IMR-90 (cell line): ENCODE data around the gene SLC9A1. TPM values are rescaled to one million over a fixed set of nuclear protein-coding genes. Genes with fewer than 3 reads are reported as not detected.

Experiments
- ATAC-seq: fragments of 200-7000 bp; cut with Tn5 transposase; 2 replicates; pipeline ENCODE4 v1.9.1; 2020; ENCODE audit warnings: low read depth, mild to moderate bottlenecking, moderate library complexity
- BruUV-seq: library from RNA; stranded (reverse); fragments of 400-500 nt; replicated peaks from 2 replicates; lab custom pipeline; 2021; lab: Mats Ljungman, UMichigan
- CTCF ChIA-PET: fragments of 300-600 bp; formaldehyde crosslinking; extraction: SDS; loops from one replicate; lab custom pipeline; 2021; ENCODE audit warnings: antibody characterized with exemption; lab: Yijun Ruan, JAX
- POLR2A ChIA-PET: fragments of 300-600 bp; sonication (Branson Sonifier 250); formaldehyde crosslinking; loops from one replicate; lab custom pipeline; 2022; ENCODE audit warnings: antibody characterized with exemption; ENCODE audit not compliant: unreplicated experiment; lab: Charles Lee
- DNase-seq: peaks from one replicate; pipeline ENCODE4 v3.0.0; 2013
- H2AFZ ChIP-seq: replicated peaks from 2 replicates; pipeline ENCODE3; 2013; ENCODE audit warnings: low read length, mild to moderate bottlenecking; ENCODE audit not compliant: poor library complexity
- H2AK5ac ChIP-seq: 2 replicates; pipeline ENCODE4 v1.6.1; 2013; ENCODE audit warnings: low read depth, low read length, inconsistent platforms
- H2AK9ac ChIP-seq: replicated peaks from 2 replicates; pipeline ENCODE3; 2013; ENCODE audit warnings: mild to moderate bottlenecking, low read depth, low read length, moderate library complexity; ENCODE audit not compliant: poor library complexity
- H2BK120ac ChIP-seq: 2 replicates; pipeline ENCODE4 v1.6.1; 2013; ENCODE audit warnings: low read depth, low read length, inconsistent platforms
- H2BK15ac ChIP-seq: 3 replicates; pipeline ENCODE4 v1.6.1; 2013; ENCODE audit warnings: low read depth, low read length, inconsistent platforms
- H2BK20ac ChIP-seq: 2 replicates; pipeline ENCODE4 v1.6.1; 2013; ENCODE audit warnings: low read depth, mild to moderate bottlenecking, inconsistent platforms, low read length, moderate library complexity
- H2BK5ac ChIP-seq: 2 replicates; pipeline ENCODE4 v1.6.1; 2013; ENCODE audit warnings: mild to moderate bottlenecking, low read depth, low read length, inconsistent platforms; ENCODE audit not compliant: poor library complexity, severe bottlenecking
- H3K14ac ChIP-seq: replicated peaks from 2 replicates; pipeline ENCODE4 v1.6.1; 2013; ENCODE audit warnings: low read depth, low read length, inconsistent platforms
- H3K18ac ChIP-seq: 2 replicates; pipeline ENCODE4 v1.6.1; 2013; ENCODE audit warnings: low read depth, low read length, control low read depth
- H3K23ac ChIP-seq: 2 replicates; pipeline ENCODE4 v1.6.1; 2013; ENCODE audit warnings: low read depth, low read length, inconsistent platforms
- H3K27ac ChIP-seq: 2 replicates; pipeline ENCODE4 v1.5.1; 2013; ENCODE audit warnings: mild to moderate bottlenecking, control low read depth, low read length; ENCODE audit not compliant: insufficient read depth
- H3K27me3 ChIP-seq: 2 replicates; pipeline ENCODE4 v1.6.1; 2013; ENCODE audit warnings: low read length; ENCODE audit not compliant: control insufficient read depth, insufficient read depth
- H3K36me3 ChIP-seq: 2 replicates; pipeline ENCODE4 v1.6.1; 2013; ENCODE audit warnings: low read length, mixed read lengths; ENCODE audit not compliant: control insufficient read depth, insufficient read depth
- H3K4ac ChIP-seq: 2 replicates; pipeline ENCODE4 v1.6.1; 2013; ENCODE audit warnings: low read depth, low read length, inconsistent platforms
- H3K4me1 ChIP-seq: 2 replicates; pipeline ENCODE4 v1.6.1; 2013; ENCODE audit warnings: low read length, mixed read lengths; ENCODE audit not compliant: control insufficient read depth, insufficient read depth
- H3K4me2 ChIP-seq: 2 replicates; pipeline ENCODE4 v1.6.1; 2013; ENCODE audit warnings: low read depth, mild to moderate bottlenecking, control low read depth, low read length, moderate library complexity
- H3K4me3 ChIP-seq: 2 replicates; pipeline ENCODE4 v1.5.1; 2013; ENCODE audit warnings: low read depth, mild to moderate bottlenecking, control low read depth, low read length, moderate library complexity; ENCODE audit not compliant: insufficient read depth
- H3K56ac ChIP-seq: 2 replicates; pipeline ENCODE4 v1.6.1; 2013; ENCODE audit warnings: low read length, inconsistent platforms; ENCODE audit not compliant: insufficient read depth; ENCODE audit errors: extremely low read depth
- H3K79me1 ChIP-seq, 2 experiments: 2 replicates each; pipeline ENCODE4 v1.6.1; 2013; ENCODE audit warnings: low read length in 2 of 2, inconsistent platforms in 1 of 2, low read depth in 1 of 2
- H3K9ac ChIP-seq: 2 replicates; pipeline ENCODE4 v1.6.1; 2013; ENCODE audit warnings: low read depth, low read length, control low read depth
- H3K9me1 ChIP-seq: 2 replicates; pipeline ENCODE4 v1.6.1; 2013; ENCODE audit warnings: low read length, inconsistent platforms; ENCODE audit not compliant: insufficient read depth
- H3K9me3 ChIP-seq: 2 replicates; pipeline ENCODE4 v1.6.1; 2013; ENCODE audit warnings: low read length; ENCODE audit not compliant: control insufficient read depth, insufficient read depth
- H4K20me1 ChIP-seq: 2 replicates; pipeline ENCODE4 v1.6.1; 2013; ENCODE audit warnings: low read length, inconsistent platforms; ENCODE audit not compliant: insufficient read depth
- H4K5ac ChIP-seq: 2 replicates; pipeline ENCODE4 v1.6.1; 2013; ENCODE audit warnings: mild to moderate bottlenecking, low read depth, low read length, control low read depth
- H4K8ac ChIP-seq, 2 experiments: 2 replicates each; pipeline ENCODE4 v1.6.1; 2013; ENCODE audit warnings: low read depth in 2 of 2, low read length in 2 of 2, control low read depth in 1 of 2, inconsistent platforms in 1 of 2
- H4K91ac ChIP-seq: 2 replicates; pipeline ENCODE4 v1.6.1; 2013; ENCODE audit warnings: low read depth, low read length, inconsistent platforms; ENCODE audit not compliant: insufficient read depth
- BHLHE40 ChIP-seq: fragments of 150-350 bp; IDR thresholded peaks from 2 replicates; pipeline ENCODE4 v1.6.1; 2016; ENCODE audit warnings: mild to moderate bottlenecking, low read depth, low read length
- CEBPB ChIP-seq: IDR thresholded peaks from 2 replicates; pipeline ENCODE4 v1.6.1; 2012; ENCODE audit warnings: low read depth, low read length, improper control_type of control experiment
- CHD1 ChIP-seq: IDR thresholded peaks from 2 replicates; pipeline ENCODE4 v1.6.1; 2012; ENCODE audit warnings: low read depth, low read length, improper control_type of control experiment
- FOS ChIP-seq: fragments of 150-350 bp; IDR thresholded peaks from 2 replicates; pipeline ENCODE4 v1.6.1; 2016; ENCODE audit warnings: low read depth, low read length
- MAFK ChIP-seq: IDR thresholded peaks from 2 replicates; pipeline ENCODE4 v1.6.1; 2012; ENCODE audit warnings: low read depth, low read length, improper control_type of control experiment
- MAZ ChIP-seq: IDR thresholded peaks from 2 replicates; pipeline ENCODE4 v1.6.1; 2012; ENCODE audit warnings: low read depth, mild to moderate bottlenecking, low read length, improper control_type of control experiment, moderate library complexity, borderline replicate concordance
- MXI1 ChIP-seq: IDR thresholded peaks from 2 replicates; pipeline ENCODE4 v1.6.1; 2012; ENCODE audit warnings: low read depth, mild to moderate bottlenecking, low read length, moderate library complexity, borderline replicate concordance
- NFE2L2 ChIP-seq: fragments of 150-350 bp; IDR thresholded peaks from 2 replicates; pipeline ENCODE4 v1.6.1; 2016; ENCODE audit warnings: low read depth, mild to moderate bottlenecking, low read length
- POLR2A ChIP-seq: IDR thresholded peaks from 2 replicates; pipeline ENCODE4 v1.6.1; 2012; ENCODE audit warnings: mild to moderate bottlenecking, low read depth, low read length
- RAD21 ChIP-seq: IDR thresholded peaks from 2 replicates; pipeline ENCODE4 v1.6.1; 2012; ENCODE audit warnings: low read length, improper control_type of control experiment
- RCOR1 ChIP-seq: IDR thresholded peaks from 2 replicates; pipeline ENCODE4 v1.6.1; 2012; ENCODE audit warnings: mild to moderate bottlenecking, low read length, improper control_type of control experiment; ENCODE audit not compliant: insufficient replicate concordance
- RFX5 ChIP-seq: IDR thresholded peaks from 2 replicates; pipeline ENCODE4 v1.8.0; 2012; ENCODE audit warnings: low read depth, mild to moderate bottlenecking, low read length, moderate library complexity
- SMC3 ChIP-seq: fragments of 150-350 bp; IDR thresholded peaks from 2 replicates; pipeline ENCODE4 v1.6.1; 2016; ENCODE audit warnings: low read depth, mild to moderate bottlenecking, antibody characterized with exemption, low read length, moderate library complexity
- WGBS, 2 experiments: methylation state at CpG; one replicate each; pipeline versions ENCODE4 v1.1.5 to v1.1.7; 2013; ENCODE audit warnings: missing lambda C conversion rate in 2 of 2; ENCODE audit not compliant: insufficient read length in 1 of 2; ENCODE audit errors: extremely low coverage in 2 of 2; 5-methylcytosine and 5-hydroxymethylcytosine counted together
- dilution Hi-C: fragments of 300-500 bp; cut with HindIII; formaldehyde crosslinking; loops from one replicate; pipeline ENCODE4 v1.14.3; 2018; ENCODE audit warnings: low sequenced_read_pairs; ENCODE audit not compliant: unreplicated experiment
- in situ Hi-C: fragments of 300-500 bp; cut with MboI; formaldehyde crosslinking; loops from 3 replicates; pipeline ENCODE4 v1.14.3; 2019; ENCODE audit warnings: low sequenced_read_pairs, inconsistent platforms, mixed read lengths
- intact Hi-C: fragments of 100-400 bp; cut with micrococcal nuclease; formaldehyde crosslinking; loops from 2 replicates; pipeline ENCODE4 v1.10.0; 2022
- polyA plus RNA-seq, 3 experiments: library from polyadenylated mRNA; depleted of rRNA; stranded (reverse); fragments of >200 nt; gene quantifications; 2 replicates each; pipeline ENCODE4 v1.2.3, GENCODE V29; 2012; ENCODE audit warnings: low replicate concordance in 1 of 3
- total RNA-seq: library from RNA; depleted of rRNA; stranded (reverse); fragments of >200 nt; gene quantifications from 2 replicates; pipeline ENCODE4 v1.2.3, GENCODE V29; 2012
- TF ChIP-seq, protein P1 (sequence below): fragments of 150-350 bp; IDR thresholded peaks from 2 replicates; pipeline ENCODE4 v1.6.1; 2016; ENCODE audit warnings: low read depth, mild to moderate bottlenecking, low read length, moderate library complexity, borderline replicate concordance
- TF ChIP-seq, protein P2 (sequence below): conservative IDR thresholded peaks from 2 replicates; pipeline ENCODE4 v1.5.1; 2012; ENCODE audit warnings: mild to moderate bottlenecking, low read depth, low read length, improper control_type of control experiment
- TF ChIP-seq, protein P3 (sequence below): fragments of 150-350 bp; IDR thresholded peaks from 2 replicates; pipeline ENCODE4 v1.6.1; 2017; ENCODE audit warnings: mild to moderate bottlenecking, antibody characterized with exemption, low read length, low read depth

Gene SLC9A1
- total and polyA plus RNA-seq, 2 of the 4 experiments (the other 2 are of a cell fraction) = 2.0 to 21.2 TPM

GRCh38 chr1:27147842-27148518 lies 6.9 kb downstream of the SLC9A1 start:
- POLR2A ChIA-PET = no interaction called here
- Histone ChIP-seq H3K18ac (no peak overlapping the region), H2AK5ac (no peak overlapping the region), H3K9ac (no peak overlapping the region), H4K8ac (no peak overlapping the region), H3K56ac (no peak overlapping the region), H3K36me3 (no peaks in the 10 kb centered on the region), H3K4me1 (peaks cover 28% of the 10 kb centered on the region), H2AFZ (no peak overlapping the region), H3K4me2 (no peak overlapping the region), H3K23ac (no peak overlapping the region), H3K9me1 (peaks cover 21% of the 10 kb centered on the region), H3K4me3 (no peak overlapping the region), H3K27me3 (no peaks in the 10 kb centered on the region), H3K14ac (no peak overlapping the region), H2AK9ac (no peak overlapping the region), H2BK15ac (no peak overlapping the region), H3K79me1 (peaks cover 24 to 91% of the 10 kb centered on the region in 2 experiments), H2BK5ac (no peak overlapping the region), H2BK20ac (no peak overlapping the region), H3K27ac (no peak overlapping the region), H3K9me3 (no peaks in the 10 kb centered on the region), H4K20me1 (peaks cover 38% of the 10 kb centered on the region), H4K91ac (no peak overlapping the region), H2BK120ac (no peak overlapping the region), H3K4ac (no peak overlapping the region), H4K5ac (no peak overlapping the region)
- DNase-seq = no peak
- WGBS, 2 experiments = no CpG with 5 or more reads among the region's 1 CpG
- in situ Hi-C loops (no loop called here), dilution Hi-C loops (no loop called here), intact Hi-C loops (no loop called here)
- TF ChIP-seq MAFK (no peak), FOS (no peak), MAZ (no peak), RAD21 (no peak), SMC3 (no peak), MXI1 (no peak), RCOR1 (no peak), POLR2A (no peak), BHLHE40 (no peak), CHD1 (no peak), CEBPB (no peak), NFE2L2 (no peak), RFX5 (no peak)
- TF ChIP-seq, protein P1, sequence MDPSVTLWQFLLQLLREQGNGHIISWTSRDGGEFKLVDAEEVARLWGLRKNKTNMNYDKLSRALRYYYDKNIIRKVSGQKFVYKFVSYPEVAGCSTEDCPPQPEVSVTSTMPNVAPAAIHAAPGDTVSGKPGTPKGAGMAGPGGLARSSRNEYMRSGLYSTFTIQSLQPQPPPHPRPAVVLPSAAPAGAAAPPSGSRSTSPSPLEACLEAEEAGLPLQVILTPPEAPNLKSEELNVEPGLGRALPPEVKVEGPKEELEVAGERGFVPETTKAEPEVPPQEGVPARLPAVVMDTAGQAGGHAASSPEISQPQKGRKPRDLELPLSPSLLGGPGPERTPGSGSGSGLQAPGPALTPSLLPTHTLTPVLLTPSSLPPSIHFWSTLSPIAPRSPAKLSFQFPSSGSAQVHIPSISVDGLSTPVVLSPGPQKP = no peak
- TF ChIP-seq, protein P2, sequence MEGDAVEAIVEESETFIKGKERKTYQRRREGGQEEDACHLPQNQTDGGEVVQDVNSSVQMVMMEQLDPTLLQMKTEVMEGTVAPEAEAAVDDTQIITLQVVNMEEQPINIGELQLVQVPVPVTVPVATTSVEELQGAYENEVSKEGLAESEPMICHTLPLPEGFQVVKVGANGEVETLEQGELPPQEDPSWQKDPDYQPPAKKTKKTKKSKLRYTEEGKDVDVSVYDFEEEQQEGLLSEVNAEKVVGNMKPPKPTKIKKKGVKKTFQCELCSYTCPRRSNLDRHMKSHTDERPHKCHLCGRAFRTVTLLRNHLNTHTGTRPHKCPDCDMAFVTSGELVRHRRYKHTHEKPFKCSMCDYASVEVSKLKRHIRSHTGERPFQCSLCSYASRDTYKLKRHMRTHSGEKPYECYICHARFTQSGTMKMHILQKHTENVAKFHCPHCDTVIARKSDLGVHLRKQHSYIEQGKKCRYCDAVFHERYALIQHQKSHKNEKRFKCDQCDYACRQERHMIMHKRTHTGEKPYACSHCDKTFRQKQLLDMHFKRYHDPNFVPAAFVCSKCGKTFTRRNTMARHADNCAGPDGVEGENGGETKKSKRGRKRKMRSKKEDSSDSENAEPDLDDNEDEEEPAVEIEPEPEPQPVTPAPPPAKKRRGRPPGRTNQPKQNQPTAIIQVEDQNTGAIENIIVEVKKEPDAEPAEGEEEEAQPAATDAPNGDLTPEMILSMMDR = no peak
- TF ChIP-seq, protein P3, sequence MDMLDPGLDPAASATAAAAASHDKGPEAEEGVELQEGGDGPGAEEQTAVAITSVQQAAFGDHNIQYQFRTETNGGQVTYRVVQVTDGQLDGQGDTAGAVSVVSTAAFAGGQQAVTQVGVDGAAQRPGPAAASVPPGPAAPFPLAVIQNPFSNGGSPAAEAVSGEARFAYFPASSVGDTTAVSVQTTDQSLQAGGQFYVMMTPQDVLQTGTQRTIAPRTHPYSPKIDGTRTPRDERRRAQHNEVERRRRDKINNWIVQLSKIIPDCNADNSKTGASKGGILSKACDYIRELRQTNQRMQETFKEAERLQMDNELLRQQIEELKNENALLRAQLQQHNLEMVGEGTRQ = no peak
- BruUV-seq = no TSS peak
- CTCF ChIA-PET = no interaction called here
- no peak for ATAC-seq
